Chondrocyte (in vitro differentiated cells): ENCODE data around the gene KLK13. TPM values are rescaled to one million over a fixed set of nuclear protein-coding genes. Genes with fewer than 3 reads are reported as not detected.

Experiments
- DNase-seq: peaks from one replicate; pipeline ENCODE4 v3.0.0; 2021; ENCODE audit warnings: mixed read lengths, low spot score
- H3K27ac Mint-ChIP-seq: one replicate; pipeline ENCODE4 v1.8.0; 2021; ENCODE audit warnings: mild to moderate bottlenecking, moderate library complexity, mixed read lengths; ENCODE audit not compliant: unreplicated experiment
- H3K27me3 Mint-ChIP-seq: 2 replicates; pipeline ENCODE4 v1.8.0; 2021; ENCODE audit warnings: low read depth, mixed read lengths
- H3K36me3 Mint-ChIP-seq: 2 replicates; pipeline ENCODE4 v1.8.0; 2021; ENCODE audit warnings: low read depth, mixed read lengths
- H3K4me1 Mint-ChIP-seq: 2 replicates; pipeline ENCODE4 v1.8.0; 2021; ENCODE audit warnings: low read depth, mild to moderate bottlenecking, mixed read lengths
- H3K4me3 Mint-ChIP-seq: one replicate; pipeline ENCODE4 v1.8.0; 2021; ENCODE audit warnings: mild to moderate bottlenecking, moderate library complexity, mixed read lengths; ENCODE audit not compliant: unreplicated experiment
- H3K9me3 Mint-ChIP-seq: 2 replicates; pipeline ENCODE4 v1.8.0; 2021; ENCODE audit warnings: low read depth, mixed read lengths
- total RNA-seq: library from RNA; stranded (reverse); gene quantifications from 3 replicates; pipeline ENCODE4 v1.2.1, GENCODE V29; 2021
- TF ChIP-seq, protein P1 (sequence below): fragments of 200-600 bp; sonication (generic); IDR thresholded peaks from 2 replicates; pipeline ENCODE4 v1.5.0; 2021; ENCODE audit warnings: antibody characterized with exemption, mild to moderate bottlenecking, moderate library complexity

Gene KLK13
- total RNA-seq, 1 donor from 2014 or later, result not detected

- H3K27me3 Mint-ChIP-seq, result peaks cover 17% of the 10 kb centered on the region
- no peaks in the 10 kb centered on the region for H3K4me1 Mint-ChIP-seq
- H3K4me3 Mint-ChIP-seq, result no peak overlapping the region
- H3K36me3 Mint-ChIP-seq, result no peaks in the 10 kb centered on the region
- DNase-seq, result no peak
- no peak overlapping the region for H3K27ac Mint-ChIP-seq
- H3K9me3 Mint-ChIP-seq, result peaks cover 8% of the 10 kb centered on the region
- TF ChIP-seq, protein P1, sequence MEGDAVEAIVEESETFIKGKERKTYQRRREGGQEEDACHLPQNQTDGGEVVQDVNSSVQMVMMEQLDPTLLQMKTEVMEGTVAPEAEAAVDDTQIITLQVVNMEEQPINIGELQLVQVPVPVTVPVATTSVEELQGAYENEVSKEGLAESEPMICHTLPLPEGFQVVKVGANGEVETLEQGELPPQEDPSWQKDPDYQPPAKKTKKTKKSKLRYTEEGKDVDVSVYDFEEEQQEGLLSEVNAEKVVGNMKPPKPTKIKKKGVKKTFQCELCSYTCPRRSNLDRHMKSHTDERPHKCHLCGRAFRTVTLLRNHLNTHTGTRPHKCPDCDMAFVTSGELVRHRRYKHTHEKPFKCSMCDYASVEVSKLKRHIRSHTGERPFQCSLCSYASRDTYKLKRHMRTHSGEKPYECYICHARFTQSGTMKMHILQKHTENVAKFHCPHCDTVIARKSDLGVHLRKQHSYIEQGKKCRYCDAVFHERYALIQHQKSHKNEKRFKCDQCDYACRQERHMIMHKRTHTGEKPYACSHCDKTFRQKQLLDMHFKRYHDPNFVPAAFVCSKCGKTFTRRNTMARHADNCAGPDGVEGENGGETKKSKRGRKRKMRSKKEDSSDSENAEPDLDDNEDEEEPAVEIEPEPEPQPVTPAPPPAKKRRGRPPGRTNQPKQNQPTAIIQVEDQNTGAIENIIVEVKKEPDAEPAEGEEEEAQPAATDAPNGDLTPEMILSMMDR, result no peak
These were observed 33.0 kb downstream of the KLK13 start for GRCh38 chr19:51031880-51032225.

DNA sequence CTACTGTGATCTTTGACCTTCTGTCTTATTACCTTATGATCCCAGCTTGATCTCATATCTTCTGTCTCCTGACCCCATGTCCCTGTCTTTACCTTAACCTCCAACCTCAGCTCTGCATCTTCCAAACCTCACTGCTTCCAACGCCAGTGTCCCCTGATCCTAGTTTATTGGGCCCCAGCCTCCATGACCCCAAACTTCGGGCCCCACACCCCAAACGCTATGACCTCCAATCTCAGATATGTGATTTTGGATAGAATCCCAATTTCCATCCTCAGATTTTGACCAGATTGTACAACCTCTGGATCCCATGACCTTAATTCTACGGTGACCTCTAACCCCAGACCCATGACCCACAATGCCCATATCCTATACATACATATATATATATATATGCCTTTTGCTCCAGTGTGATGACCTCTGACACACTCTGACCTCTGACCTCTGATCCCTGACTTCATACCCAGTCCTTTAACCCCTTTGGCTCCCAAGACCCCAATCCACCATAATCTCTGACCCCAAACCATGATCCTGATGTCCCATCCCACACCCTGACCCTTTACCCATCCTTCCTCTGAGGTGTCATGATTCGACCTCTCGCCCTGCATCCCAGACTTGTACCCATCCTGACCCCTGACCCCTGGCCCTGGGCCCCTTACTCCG, 33.5 kb downstream of the KLK13 start:
- TF ChIP-seq, protein P1, result no peak
- Mint-ChIP-seq H3K27me3 (peaks cover 19% of the 10 kb centered on the region), H3K4me3 (no peak overlapping the region), H3K9me3 (peaks cover 8% of the 10 kb centered on the region), H3K27ac (no peak overlapping the region), H3K36me3 (no peaks in the 10 kb centered on the region), H3K4me1 (no peaks in the 10 kb centered on the region)
- DNase-seq, result no peak

- Mint-ChIP-seq H3K27me3 (peaks cover 19% of the 10 kb centered on the region), H3K36me3 (no peaks in the 10 kb centered on the region), H3K27ac (no peak overlapping the region), H3K4me3 (no peak overlapping the region), H3K4me1 (no peaks in the 10 kb centered on the region), H3K9me3 (peaks cover 8% of the 10 kb centered on the region)
- TF ChIP-seq, protein P1, result no peak
- DNase-seq, result no peak
These were observed 34.3 kb downstream of the KLK13 start for GRCh38 chr19:51030631-51031030.

- Mint-ChIP-seq H3K4me1 (no peaks in the 10 kb centered on the region), H3K4me3 (no peak overlapping the region), H3K9me3 (peaks cover 8% of the 10 kb centered on the region), H3K36me3 (no peaks in the 10 kb centered on the region), H3K27me3 (peaks cover 17% of the 10 kb centered on the region), H3K27ac (no peak overlapping the region)
- TF ChIP-seq, protein P1, result no peak
- DNase-seq, result no peak
These were observed 35.2 kb downstream of the KLK13 start for GRCh38 chr19:51029718-51030117.

GRCh38 chr19:51027873-51028272, 37.0 kb downstream of the KLK13 start:
- H3K36me3 Mint-ChIP-seq, result no peaks in the 10 kb centered on the region
- H3K27me3 Mint-ChIP-seq, result peaks cover 17% of the 10 kb centered on the region
- DNase-seq, result no peak
- H3K27ac Mint-ChIP-seq, result no peak overlapping the region
- no peak overlapping the region for H3K4me3 Mint-ChIP-seq
- peaks cover 8% of the 10 kb centered on the region for H3K9me3 Mint-ChIP-seq
- no peaks in the 10 kb centered on the region for H3K4me1 Mint-ChIP-seq
- TF ChIP-seq, protein P1, result no peak
